ENCODE results near the gene REC114.
"Not testable (repeated sequence)": the region's sequence is repeated elsewhere in the genome, so short reads cannot be mapped to it uniquely, and the experiment has no call there.

Gene REC114

DNA sequence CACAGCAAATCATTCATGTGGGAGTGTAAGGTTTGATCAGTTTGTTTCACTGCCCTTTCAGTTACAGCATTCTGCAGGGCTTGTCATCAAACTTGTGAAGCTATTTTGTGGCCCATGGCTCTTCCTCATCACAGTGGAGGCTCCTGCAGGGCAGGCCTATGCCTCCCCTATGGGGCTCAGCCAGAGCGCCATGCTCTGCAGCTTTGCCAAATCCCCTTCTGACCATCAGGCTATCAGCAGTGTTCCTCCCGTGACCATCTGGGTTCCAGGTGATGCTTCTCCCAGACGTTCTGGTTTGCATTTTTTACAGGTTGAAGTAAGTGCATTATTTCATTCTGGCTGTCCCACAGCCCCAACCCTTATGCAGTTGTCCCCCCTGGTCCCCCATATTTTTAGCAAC is 28.1 kb upstream of the REC114 start:
- TF ChIP-seq, protein P1, sequence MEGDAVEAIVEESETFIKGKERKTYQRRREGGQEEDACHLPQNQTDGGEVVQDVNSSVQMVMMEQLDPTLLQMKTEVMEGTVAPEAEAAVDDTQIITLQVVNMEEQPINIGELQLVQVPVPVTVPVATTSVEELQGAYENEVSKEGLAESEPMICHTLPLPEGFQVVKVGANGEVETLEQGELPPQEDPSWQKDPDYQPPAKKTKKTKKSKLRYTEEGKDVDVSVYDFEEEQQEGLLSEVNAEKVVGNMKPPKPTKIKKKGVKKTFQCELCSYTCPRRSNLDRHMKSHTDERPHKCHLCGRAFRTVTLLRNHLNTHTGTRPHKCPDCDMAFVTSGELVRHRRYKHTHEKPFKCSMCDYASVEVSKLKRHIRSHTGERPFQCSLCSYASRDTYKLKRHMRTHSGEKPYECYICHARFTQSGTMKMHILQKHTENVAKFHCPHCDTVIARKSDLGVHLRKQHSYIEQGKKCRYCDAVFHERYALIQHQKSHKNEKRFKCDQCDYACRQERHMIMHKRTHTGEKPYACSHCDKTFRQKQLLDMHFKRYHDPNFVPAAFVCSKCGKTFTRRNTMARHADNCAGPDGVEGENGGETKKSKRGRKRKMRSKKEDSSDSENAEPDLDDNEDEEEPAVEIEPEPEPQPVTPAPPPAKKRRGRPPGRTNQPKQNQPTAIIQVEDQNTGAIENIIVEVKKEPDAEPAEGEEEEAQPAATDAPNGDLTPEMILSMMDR (conservative IDR thresholded peaks at IDR 0.05) = no peak
- no peak overlapping the region for H3K27ac ChIP-seq

DNA sequence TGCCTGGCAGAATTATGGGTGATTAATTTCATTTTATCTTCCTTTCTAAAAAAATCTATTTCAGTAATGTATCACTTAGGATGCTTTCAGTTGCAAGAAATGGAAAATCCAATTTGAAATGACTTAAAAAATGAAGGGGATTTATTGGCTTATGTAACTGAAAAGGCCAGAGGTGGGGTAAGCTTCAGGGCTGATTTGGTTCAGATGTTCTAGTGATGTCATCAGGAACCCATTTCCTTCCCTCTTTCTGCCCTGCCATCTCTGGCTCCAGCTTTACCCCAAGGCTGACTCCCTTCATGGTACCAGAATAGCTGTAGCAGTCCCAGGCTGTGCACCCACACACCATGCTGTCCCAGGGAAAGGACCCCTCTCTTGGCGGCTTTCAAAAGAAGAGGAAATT is 18.5 kb upstream of the REC114 start:
- no peak overlapping the region for H3K27ac ChIP-seq
- TF ChIP-seq, protein P1 (conservative IDR thresholded peaks at IDR 0.05) = no peak

DNA sequence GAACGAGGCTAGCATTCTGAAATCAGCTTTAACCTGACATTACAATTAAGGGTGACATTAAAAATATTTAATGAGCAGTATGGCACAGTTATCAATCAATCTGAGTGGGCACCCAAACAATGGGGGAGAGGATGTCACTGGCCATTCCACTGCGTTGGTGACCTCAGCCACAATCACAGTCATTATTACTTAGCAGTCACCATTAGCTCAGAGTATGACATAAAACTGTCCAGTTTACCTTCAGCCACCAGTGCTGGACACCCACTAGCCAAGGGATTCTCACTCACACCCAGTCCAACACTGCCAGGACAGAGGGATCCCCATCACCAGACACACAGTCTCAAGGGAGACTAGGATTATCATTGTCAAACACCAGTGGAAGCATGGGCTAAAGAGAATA is 17.5 kb upstream of the REC114 start:
- no peak overlapping the region for H3K27ac ChIP-seq
- TF ChIP-seq, protein P1 (conservative IDR thresholded peaks at IDR 0.05) = no peak

DNA sequence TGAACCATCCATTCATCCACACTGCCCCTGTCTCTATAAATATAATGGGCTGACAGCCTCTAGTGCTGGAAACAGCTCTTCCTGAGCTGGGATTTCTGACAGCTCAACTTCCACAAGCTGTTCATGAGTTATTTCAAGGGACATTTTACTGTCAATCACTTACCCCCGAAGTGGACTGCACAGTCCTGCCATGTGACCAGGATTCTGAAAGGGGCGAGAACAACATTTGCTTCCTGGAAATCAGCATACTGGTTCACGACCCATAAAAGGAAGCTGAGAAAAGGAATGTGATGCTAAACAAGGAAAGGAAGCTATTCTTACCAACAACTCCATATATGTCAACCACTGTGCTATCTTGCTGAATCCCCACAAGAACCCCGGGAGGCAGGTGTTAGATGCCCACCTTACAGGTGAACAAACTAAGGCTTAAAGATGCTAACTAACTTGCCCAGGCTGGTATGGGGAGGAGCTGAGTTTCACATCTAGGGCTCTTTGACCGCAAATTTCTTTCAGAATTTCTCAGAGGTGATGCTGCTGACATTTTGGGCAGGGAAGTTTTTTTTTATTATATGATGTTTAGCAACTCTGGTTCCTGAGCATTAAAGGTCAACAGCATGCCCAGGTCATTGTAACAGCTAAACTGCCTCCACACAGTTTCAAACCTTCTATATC is 16.5 kb upstream of the REC114 start:
- TF ChIP-seq, protein P1 (conservative IDR thresholded peaks at IDR 0.05) = no peak
- H3K27ac ChIP-seq = no peak overlapping the region

DNA sequence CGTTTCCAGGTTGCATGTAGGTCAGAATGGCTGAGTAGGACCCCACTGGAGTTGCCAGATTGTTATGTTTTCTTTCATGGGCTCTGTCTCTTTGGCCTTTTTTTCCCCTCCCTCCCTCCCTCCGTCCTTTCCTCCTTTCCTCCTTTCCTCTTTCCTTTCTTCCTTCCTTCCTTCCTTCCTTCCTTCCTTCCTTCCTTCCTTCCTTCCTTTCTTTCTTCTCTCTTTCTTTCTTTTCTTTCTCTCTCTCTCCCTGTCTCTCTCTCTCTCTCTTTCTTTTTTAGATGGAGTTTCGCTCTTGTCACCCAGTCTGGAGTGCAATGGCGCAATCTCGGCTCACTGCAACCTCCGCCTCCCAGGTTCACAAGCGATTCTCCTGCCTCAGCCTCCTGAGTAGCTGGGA is 11.6 kb upstream of the REC114 start:
- H3K27ac ChIP-seq = not testable (repeated sequence)

DNA sequence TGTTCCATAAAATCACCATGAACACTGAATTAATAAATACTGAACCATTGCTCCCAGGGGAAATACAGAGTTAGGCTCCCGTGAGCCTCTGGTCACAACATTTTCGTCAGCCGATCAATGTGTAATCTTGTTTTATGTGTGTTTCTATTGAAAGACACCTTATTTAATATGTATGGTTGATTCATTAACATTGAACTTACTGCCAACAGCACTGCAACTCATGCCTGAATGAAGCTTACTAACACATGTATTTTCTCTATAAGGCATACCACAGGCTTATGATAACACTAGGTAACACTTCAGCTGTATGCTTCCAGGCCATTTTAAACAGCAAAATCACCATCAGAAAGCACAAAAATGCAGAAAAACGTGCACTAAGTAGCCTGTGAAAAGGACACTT is 9.1 kb upstream of the REC114 start:
- TF ChIP-seq, protein P1 (conservative IDR thresholded peaks at IDR 0.05) = no peak
- H3K27ac ChIP-seq = no peak overlapping the region

DNA sequence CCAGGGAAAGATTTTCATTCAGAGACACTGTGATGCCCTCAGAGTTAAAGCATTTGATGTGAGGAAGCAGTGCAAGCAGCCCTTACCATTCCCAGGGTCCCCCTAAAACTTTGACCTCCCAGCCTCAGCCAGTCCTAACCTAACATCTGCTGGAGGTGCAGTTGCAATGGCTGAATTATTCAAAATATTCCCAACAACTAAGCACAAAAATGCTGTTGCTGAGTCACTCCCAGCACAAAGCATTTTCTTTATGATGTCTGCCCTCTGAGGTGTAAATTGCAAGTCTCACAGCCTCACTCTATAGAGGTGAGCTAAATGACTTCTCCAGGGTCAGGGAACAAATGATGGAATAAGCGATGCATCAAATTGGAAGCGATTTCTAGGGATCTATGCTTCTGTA is 6.4 kb upstream of the REC114 start:
- no peak overlapping the region for H3K27ac ChIP-seq
- TF ChIP-seq, protein P1 (conservative IDR thresholded peaks at IDR 0.05) = no peak

DNA sequence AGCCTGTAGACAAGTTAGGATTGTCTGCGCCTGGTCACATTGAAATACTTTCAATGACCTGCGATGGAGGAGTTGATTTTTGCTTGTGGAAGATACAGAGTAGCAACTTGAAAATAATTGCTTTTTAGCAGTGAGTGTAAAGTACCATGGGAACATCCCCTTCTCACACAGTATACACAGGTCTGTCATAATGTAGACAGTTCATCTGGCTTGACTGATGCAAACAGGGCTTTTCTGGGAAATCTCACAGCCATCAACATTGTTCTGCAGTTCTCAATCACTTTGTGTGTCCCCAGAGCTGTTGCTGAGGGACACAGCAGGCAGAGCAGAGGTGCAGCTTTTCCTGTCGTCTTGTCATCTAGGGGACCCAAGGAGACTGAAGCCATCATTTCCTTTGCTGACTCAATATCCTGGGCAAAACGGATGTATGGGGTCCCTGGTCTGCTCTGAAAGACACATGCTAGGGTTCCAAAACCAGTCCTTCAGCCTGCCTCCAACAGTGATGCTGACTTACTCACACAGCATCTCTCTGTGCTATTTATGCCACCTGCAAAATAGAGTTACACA is 5.3 kb upstream of the REC114 start:
- no peak overlapping the region for H3K27ac ChIP-seq
- TF ChIP-seq, protein P1 (conservative IDR thresholded peaks at IDR 0.05) = no peak
